Adrenal gland (tissue), 12 donors: ENCODE results near the gene RGS1. TPM values are rescaled to one million over a fixed set of nuclear protein-coding genes. Genes with fewer than 3 reads are reported as not detected.

ENCODE experiments used
- DNase-seq, 7 donors: peaks; one replicate each; pipeline ENCODE4 v3.0.0-alpha.2; 2019 to 2020
- H3K27ac ChIP-seq, 5 donors: fragments of 200-600 bp; sonication (generic) in 4 of 5; 1 replicate in 3 of 5; 2 replicates in 2 of 5; pipeline versions ENCODE4 v1.5.1 to v1.8.0; 2016 to 2020; ENCODE audit warnings: mild to moderate bottlenecking in 1 of 5
- H3K27me3 ChIP-seq: fragments of 200-600 bp; 2 replicates; pipeline ENCODE4 v1.8.0; 2021
- H3K36me3 ChIP-seq, 2 donors: fragments of 200-600 bp; replicated peaks in 1 of 2; 1 replicate in 1 of 2; 2 replicates in 1 of 2; pipeline versions ENCODE4 v1.5.1 to v1.8.0; 2018 to 2022
- H3K4me1 ChIP-seq, 2 donors: fragments of 200-600 bp; replicated peaks in 1 of 2; 1 replicate in 1 of 2; 2 replicates in 1 of 2; pipeline versions ENCODE4 v1.5.1 to v1.8.0; 2018 to 2021
- H3K4me3 ChIP-seq, 4 donors: fragments of 200-600 bp; sonication (generic) in 3 of 4; one replicate each; pipeline ENCODE4 v1.5.1; 2016 to 2018
- H3K9me3 ChIP-seq, 3 donors: fragments of 200-600 bp; sonication (generic) in 1 of 3; replicated peaks in 1 of 3; 1 replicate in 2 of 3; 2 replicates in 1 of 3; pipeline versions ENCODE4 v1.5.1 to v1.8.0; 2016 to 2021
- CTCF ChIP-seq, 6 experiments: fragments of 450-650 bp in 4 of 6; fragments of 200-600 bp in 2 of 6; sonication (generic) in 1 of 6; IDR thresholded peaks; 1 replicate in 5 of 6; 2 replicates in 1 of 6; pipeline versions ENCODE4 v1.5.1 to v1.8.0; 2016 to 2021; ENCODE audit warnings: antibody characterized with exemption in 6 of 6, mild to moderate bottlenecking in 2 of 6, moderate library complexity in 1 of 6
- POLR2A ChIP-seq, 2 donors: fragments of 450-650 bp; IDR thresholded peaks; one replicate each; pipeline ENCODE4 v1.6.1; 2017; ENCODE audit warnings: antibody characterized with exemption in 2 of 2, mild to moderate bottlenecking in 2 of 2, moderate library complexity in 1 of 2
- WGBS, 4 donors: extraction: QIAGEN DNeasy Blood & Tissue Kit in 2 of 4; methylation state at CpG; one replicate each; pipeline versions ENCODE4 v1.1.5 to v1.1.7; 2013 to 2017; 5-methylcytosine and 5-hydroxymethylcytosine counted together
- intact Hi-C, 2 donors: fragments of 100-400 bp; cut with DNase I; formaldehyde crosslinking; loops; one replicate each; pipeline versions ENCODE4 v1.14.1 to v1.15.0; 2022 to 2023
- polyA plus RNA-seq, 3 donors: library from polyadenylated mRNA; stranded (reverse); fragments of 200-250 nt in 2 of 3; fragments of 350-450 nt in 1 of 3; fragmentation: Illumina TruSeq in 1 of 3; extraction: RNeasy Lipid Tissue Mini Kit (QIAGEN cat#74804) in 1 of 3; gene quantifications; one replicate each; pipeline ENCODE4 v1.2.3, GENCODE V29; 2013 to 2014
- total RNA-seq, 9 donors: library from RNA; depleted of rRNA in 4 of 9; stranded (reverse); fragments of >200 nt in 4 of 9; fragments of 120-200 nt in 1 of 9; fragmentation: NEBNext Ultra II Directional in 1 of 9; extraction: Animal tissue kit (Norgen Biotek cat#: 25700) in 1 of 9; gene quantifications; one replicate each; pipeline versions ENCODE4 v1.1.0 to v1.2.4, GENCODE V29; 2013 to 2023
- donor health status: healthy with polysubstance abuse.
- donor health status: Bipolar disorder and iron deficiency.
- donor health status: DM: yes; HTN: yes; CAD: no.
- donor health status: DM: no; HTN: no; CAD: no.
- donor health status: DM: no; HTN: no; CAD: no.
- donor health status: DM: yes; HTN: yes; CAD: no.

RGS1 gene
- total and polyA plus RNA-seq, 12 donors = 2.4 to 124 (median 9.4) TPM

GRCh38 chr1:192629612-192630011 is 54.0 kb downstream of the RGS1 start:
- Histone ChIP-seq H3K4me3 (no peak overlapping the region), H3K27me3 (no peaks in the 10 kb centered on the region), H3K4me1 (peaks cover 4 to 20% of the 10 kb centered on the region in 2 donors), H3K9me3 (no peaks in the 10 kb centered on the region), H3K27ac (no peak overlapping the region), H3K36me3 (no peaks in the 10 kb centered on the region)
- WGBS, 4 donors = 57 to 69% (median 66%) methylated on average over 3 of the region's 3 CpGs
- no peak for DNase-seq
- TF ChIP-seq CTCF (IDR thresholded peaks at IDR 0.05) = no peak
- no peak for TF ChIP-seq POLR2A (IDR thresholded peaks at IDR 0.05)
- intact Hi-C loops = no loop called here

Other genes with a start within 250 kb of the RGS1 start
- gene RGS13, start 60.4 kb downstream of the RGS1 start, total RNA-seq = under 1 TPM in 2 of 9 donors, not detected in 7; 0.06 to 0.51 TPM
- gene RGS13, start 60.4 kb downstream of the RGS1 start, polyA plus RNA-seq = under 1 TPM in 1 of 3 donors, not detected in 2; 0.13 TPM
- gene RGS2, start 233.3 kb downstream of the RGS1 start, total RNA-seq = 100 to 1,000 TPM in 7 of 9 donors, 10 to 100 TPM in 2; 96.9 to 366 (median 138) TPM
- 100 to 1,000 TPM; 329 to 476 (median 459) TPM for gene RGS2, start 233.3 kb downstream of the RGS1 start, polyA plus RNA-seq